ENCODE measurements around the gene MAP6.

MAP6 gene

GRCh38 chr11:75571625-75572024, 97.2 kb downstream of the MAP6 start:
- DNase-seq: peak in 1 of 56 donors; percentile 70

- DNase-seq: peak in 1 of 56 donors; percentile 62
These were observed 98.2 kb downstream of the MAP6 start for GRCh38 chr11:75570559-75571139.

- no peak for DNase-seq
These were observed 100.1 kb downstream of the MAP6 start for GRCh38 chr11:75568616-75569219.

GRCh38 chr11:75567971-75568370, 100.9 kb downstream of the MAP6 start:
- DNase-seq: no peak

- no peak for DNase-seq
These were observed 102.0 kb downstream of the MAP6 start for GRCh38 chr11:75566763-75567279.

- DNase-seq: peak in 1 of 56 donors; percentile 63
These were observed 102.7 kb downstream of the MAP6 start for GRCh38 chr11:75565916-75566762.

- peak in 3 of 56 donors; percentile 22 to 63 (median 60) for DNase-seq
These were observed 103.5 kb downstream of the MAP6 start for GRCh38 chr11:75565221-75565814.

- peak in 1 of 56 donors; percentile 54 for DNase-seq
These were observed 104.8 kb downstream of the MAP6 start for GRCh38 chr11:75563978-75564552.

GRCh38 chr11:75563501-75563977, 105.3 kb downstream of the MAP6 start:
- peak in 1 of 56 donors; percentile 57 for DNase-seq

GRCh38 chr11:75562836-75563484, 105.9 kb downstream of the MAP6 start:
- peak in 2 of 56 donors; percentile 46 to 57 for DNase-seq

GRCh38 chr11:75562048-75562835, 106.6 kb downstream of the MAP6 start, which contains the start of gene SERPINH1:
SERPINH1 (plus strand) TSS chr11:75562253; CDS start chr11:75566350, 4,097 bp downstream.
- DNase-seq: peak in 51 of 56 donors; percentile 21 to 86 (median 52)

- no peak for DNase-seq
These were observed 107.3 kb downstream of the MAP6 start for GRCh38 chr11:75561426-75562047.

GRCh38 chr11:75560644-75561043, 108.2 kb downstream of the MAP6 start:
- DNase-seq: no peak

GRCh38 chr11:75558939-75559843, 109.6 kb downstream of the MAP6 start:
- DNase-seq: no peak

- no peak for DNase-seq
These were observed 111.0 kb downstream of the MAP6 start for GRCh38 chr11:75557666-75558494.

GRCh38 chr11:75556275-75556674, 112.6 kb downstream of the MAP6 start:
- DNase-seq: no peak

Measured in nucleus accumbens (tissue), 56 donors.